HG03469 (cell line): ENCODE results near the gene CACNA1I.

ENCODE experiments used
- ATAC-seq: cut with Tn5 transposase; IDR thresholded peaks from one replicate; pipeline ENCODE4 v1.9.1; 2021; ENCODE audit warnings: mild to moderate bottlenecking, moderate library complexity, moderate number of reproducible peaks; ENCODE audit not compliant: unreplicated experiment

CACNA1I gene

GRCh38 chr22:39595622-39596172, 25.1 kb downstream of the CACNA1I start:
- no peak for ATAC-seq

- no peak for ATAC-seq
Measured at GRCh38 chr22:39596601-39597000, 26.0 kb downstream of the CACNA1I start.

GRCh38 chr22:39597236-39597869, 26.8 kb downstream of the CACNA1I start:
- ATAC-seq, result no peak

- ATAC-seq, result no peak
Measured at GRCh38 chr22:39598017-39598965, 27.7 kb downstream of the CACNA1I start.

GRCh38 chr22:39600491-39601179, 30.1 kb downstream of the CACNA1I start:
- ATAC-seq, result no peak

- no peak for ATAC-seq
Measured at GRCh38 chr22:39601180-39601535, 30.6 kb downstream of the CACNA1I start.

- ATAC-seq, result no peak
Measured at GRCh38 chr22:39603345-39603744, 32.8 kb downstream of the CACNA1I start.

- no peak for ATAC-seq
Measured at GRCh38 chr22:39610246-39610645, 39.7 kb downstream of the CACNA1I start.

GRCh38 chr22:39610766-39611165, 40.2 kb downstream of the CACNA1I start:
- no peak for ATAC-seq

GRCh38 chr22:39611360-39611759, 40.8 kb downstream of the CACNA1I start:
- ATAC-seq, result no peak

- no peak for ATAC-seq
Measured at GRCh38 chr22:39612811-39613548, 42.4 kb downstream of the CACNA1I start.

- ATAC-seq, result no peak
Measured at GRCh38 chr22:39613549-39613921, 43.0 kb downstream of the CACNA1I start.

- ATAC-seq, result no peak
Measured at GRCh38 chr22:39614442-39614841, 43.9 kb downstream of the CACNA1I start.

- ATAC-seq, result no peak
Measured at GRCh38 chr22:39616051-39616450, 45.5 kb downstream of the CACNA1I start.

- ATAC-seq, result no peak
Measured at GRCh38 chr22:39616781-39617180, 46.2 kb downstream of the CACNA1I start.

- no peak for ATAC-seq
Measured at GRCh38 chr22:39617342-39617741, 46.8 kb downstream of the CACNA1I start.

- ATAC-seq, result no peak
Measured at GRCh38 chr22:39617970-39618757, 47.6 kb downstream of the CACNA1I start.

GRCh38 chr22:39618996-39619530, 48.5 kb downstream of the CACNA1I start:
- no peak for ATAC-seq

GRCh38 chr22:39620924-39621690, 50.6 kb downstream of the CACNA1I start:
- ATAC-seq, result no peak
